Fibroblast of skin of left quadriceps (primary cell): Measurements from ENCODE around the gene GLB1L.
"Not testable (repeated sequence)": the region's sequence is repeated elsewhere in the genome, so short reads cannot be mapped to it uniquely, and the experiment has no call there.

ENCODE experiments used
- DNase-seq, 2 experiments: peaks; one replicate each; pipeline ENCODE4 v3.0.0-alpha.2; 2013; ENCODE audit warnings: low read depth in 2 of 2

GLB1L gene

DNA sequence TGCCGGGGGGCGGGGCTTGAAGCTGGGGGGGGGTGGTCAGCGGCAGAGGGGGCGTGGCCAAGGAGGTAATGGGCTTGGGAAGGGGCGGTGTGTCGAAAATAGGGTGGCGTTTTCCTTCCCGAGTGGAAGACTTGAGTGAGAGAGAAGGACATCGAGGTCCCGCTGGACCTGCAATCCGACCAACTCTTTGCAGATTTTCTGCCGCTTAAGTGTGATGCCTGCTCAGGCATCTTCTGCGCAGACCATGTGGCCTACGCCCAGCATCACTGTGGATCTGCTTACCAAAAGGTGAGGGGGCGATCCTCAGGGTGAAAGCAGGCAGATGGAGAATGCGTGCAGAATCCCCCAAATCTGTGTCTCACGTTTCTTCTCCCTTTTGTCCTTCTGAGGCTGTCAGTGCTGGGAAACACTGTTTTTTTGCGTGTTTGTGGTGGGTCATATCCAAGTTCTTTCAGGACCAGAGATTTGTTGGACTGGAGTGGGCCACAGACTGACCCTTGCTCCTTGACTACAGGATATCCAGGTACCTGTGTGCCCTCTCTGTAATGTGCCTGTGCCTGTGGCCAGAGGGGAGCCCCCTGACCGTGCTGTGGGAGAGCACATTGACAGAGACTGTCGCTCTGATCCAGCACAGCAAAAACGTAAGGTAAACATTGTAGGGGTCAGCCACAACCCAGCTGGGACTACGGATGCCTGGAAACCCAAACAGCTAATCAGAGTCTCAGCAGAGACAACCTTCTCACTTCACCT is 37.9 kb downstream of the GLB1L start:
- no peak for DNase-seq

- DNase-seq, result peak; percentile 86 to 87
Observed at GRCh38 chr2:219206328-219207133, 38.7 kb downstream of the GLB1L start, which contains the start of gene ZFAND2B. TSS of gene ZFAND2B (plus strand) at chr2:219206782. CDS start at chr2:219206988, 206 bp downstream.

- DNase-seq, result no peak
Observed at GRCh38 chr2:219205981-219206327, 39.3 kb downstream of the GLB1L start.

- DNase-seq, result no peak
Observed at GRCh38 chr2:219205165-219205538, 40.1 kb downstream of the GLB1L start.

DNA sequence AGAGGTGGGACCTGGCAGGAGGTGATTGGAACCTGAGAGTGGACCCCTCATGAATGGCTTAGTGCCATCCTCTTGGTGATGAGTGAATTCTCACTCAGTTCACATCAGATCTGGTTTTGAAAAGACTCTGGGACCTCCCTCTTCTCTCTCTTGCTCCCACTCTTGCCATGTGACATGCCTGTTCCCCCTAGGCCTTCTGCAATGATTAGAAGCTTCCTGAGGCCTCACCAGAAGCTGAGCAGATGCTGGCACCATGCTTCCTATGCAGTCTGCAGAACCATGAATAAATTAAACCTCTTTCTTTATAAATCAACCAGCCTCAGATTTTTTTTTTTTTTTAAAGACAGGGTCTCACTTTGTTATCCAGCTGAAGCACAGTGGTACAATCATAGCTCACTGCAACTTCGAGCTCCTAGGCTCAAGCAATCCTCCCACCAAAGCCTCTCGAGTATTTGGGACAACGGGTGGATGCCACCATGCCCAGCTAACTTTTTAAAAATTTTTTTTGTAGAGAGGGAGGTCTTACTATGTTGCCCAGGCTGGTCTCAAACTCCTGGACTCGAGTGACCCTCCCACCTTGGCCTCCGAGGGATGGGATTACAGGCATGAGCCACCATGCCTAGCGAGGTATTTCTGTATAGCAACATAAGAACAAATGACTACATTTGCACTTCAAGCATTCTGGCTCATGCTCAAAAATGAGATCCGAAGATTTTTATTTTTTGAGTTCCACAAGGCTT is 40.6 kb downstream of the GLB1L start:
- no peak for DNase-seq

DNA sequence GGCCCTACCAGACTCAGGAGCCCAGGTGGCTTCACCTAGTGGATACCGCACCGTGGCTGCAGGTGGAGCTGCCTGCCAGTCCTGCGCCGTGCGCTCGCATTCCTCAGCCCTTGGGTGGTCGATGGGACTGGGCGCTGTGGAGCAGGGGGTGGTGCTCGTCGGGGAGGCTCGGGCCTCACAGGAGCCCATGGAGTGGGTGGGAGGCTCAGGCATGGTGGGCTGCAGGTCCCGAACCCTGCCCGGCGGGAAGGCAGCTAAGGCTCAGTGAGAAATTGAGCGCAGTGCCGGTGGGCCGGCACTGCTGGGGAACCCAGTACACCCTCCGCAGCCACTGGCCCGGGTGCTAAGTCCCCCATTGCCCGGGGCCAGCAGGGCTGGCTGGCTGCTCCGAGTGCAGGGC is 43.9 kb downstream of the GLB1L start:
- DNase-seq, result not testable (repeated sequence)

DNA sequence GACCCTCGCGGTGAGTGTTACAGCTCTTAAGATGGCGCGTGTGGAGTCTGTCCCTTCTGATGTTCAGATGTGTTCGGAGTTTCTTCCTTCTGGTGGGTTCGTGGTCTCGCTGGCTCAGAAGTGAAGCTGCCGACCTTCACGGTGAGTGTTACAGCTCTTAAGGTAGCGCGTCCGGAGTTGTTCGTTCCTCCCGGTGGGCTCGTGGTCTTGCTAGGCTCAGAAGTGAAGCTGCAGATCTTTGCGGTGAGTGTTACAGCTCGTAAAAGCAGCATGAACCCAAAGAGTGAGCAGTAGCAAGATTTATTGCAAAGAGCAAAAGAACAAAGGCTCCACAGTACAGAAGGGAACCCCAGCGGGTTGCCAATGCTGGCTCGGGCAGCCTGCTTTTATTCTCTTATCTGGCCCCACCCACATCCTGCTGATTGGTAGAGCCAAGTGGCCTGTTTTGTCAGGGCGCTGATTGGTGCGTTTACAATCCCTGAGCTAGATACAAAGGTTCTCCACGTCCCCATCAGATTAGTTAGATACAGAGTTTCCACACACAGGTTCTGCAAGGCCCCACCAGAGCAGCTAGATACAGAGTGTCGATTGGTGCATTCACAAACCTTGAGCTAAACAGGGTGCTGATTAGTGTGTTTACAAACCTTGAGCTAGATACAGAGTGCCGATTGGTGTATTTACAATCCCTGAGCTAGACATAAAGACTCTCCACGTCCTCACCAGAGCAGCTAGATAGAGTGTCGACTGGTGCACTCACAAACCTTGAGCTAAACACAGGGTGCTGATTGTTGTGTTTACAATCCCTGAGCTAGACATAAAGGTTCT is 44.5 kb downstream of the GLB1L start:
- DNase-seq, result not testable (repeated sequence)

- DNase-seq, result no peak
Observed at GRCh38 chr2:219199470-219200211, 45.6 kb downstream of the GLB1L start.

DNA sequence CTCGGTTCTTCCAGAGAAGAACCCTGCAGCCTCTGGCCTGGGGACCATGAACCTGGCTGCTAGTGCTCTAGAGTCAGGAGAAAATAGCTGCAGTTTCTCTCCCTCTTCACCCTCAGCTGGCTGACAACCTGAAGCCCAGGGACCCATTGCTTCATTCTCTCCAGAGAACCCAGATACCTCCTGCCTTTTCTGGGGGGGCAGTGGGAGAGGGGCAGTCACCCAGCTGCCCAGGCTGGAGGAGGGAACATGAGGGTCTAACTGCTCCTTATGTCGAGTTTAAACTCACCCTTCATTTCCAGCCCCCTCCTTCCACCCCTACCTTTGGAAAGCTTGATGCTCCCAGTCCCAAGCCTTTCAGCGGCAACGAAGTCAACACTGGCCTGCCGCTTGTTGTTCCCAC is 46.3 kb downstream of the GLB1L start:
- DNase-seq, result no peak

DNA sequence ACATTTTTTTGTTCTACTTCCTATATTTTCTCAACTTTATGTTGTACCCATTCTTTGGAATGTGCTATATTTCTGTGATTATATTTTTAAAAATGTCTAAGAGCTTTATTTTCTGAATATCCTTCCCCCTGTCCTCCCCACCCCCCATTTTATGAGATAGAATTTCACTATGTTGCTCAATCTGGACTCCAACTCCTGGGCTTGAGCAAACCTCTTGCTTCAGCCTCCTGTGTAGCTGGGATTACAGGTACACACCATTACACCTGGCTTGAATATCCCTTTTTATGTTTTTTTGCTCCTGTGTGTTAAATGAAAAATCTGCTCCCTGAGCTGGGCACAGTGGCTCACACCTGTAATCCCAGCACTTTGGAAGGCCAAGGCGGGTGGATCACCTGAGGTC is 47.9 kb downstream of the GLB1L start:
- no peak for DNase-seq

DNA sequence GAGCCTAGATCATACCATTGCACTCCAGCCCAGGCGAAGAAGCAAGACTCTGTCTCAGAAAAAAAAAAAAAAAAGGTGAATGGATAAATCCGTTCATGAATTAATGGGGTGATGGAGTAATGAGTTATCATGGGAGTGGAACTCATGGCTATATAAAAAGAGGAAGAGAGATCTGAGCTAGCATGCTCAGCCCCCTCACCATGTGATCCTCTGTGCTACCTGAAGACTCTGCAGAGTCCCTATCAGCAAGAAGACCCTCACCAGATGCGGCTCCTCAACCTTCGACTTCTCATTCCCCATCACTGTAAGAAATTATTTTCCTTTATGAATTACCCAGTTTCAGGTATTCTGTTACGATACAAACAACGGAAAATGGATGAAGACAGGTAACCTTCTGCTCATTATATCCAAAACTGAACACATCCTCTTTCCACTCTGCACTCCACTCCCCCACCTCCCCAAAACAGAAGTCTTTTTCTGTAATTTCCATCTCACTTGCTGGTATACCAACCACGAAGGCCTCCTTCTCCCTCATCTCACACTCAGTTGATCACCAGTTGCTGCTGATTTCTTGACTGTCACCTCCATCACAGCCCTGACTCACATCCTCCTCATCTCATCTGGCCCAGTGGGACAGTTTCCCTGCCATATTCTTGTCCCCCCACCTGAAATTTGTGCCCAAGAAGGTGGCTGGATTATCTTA is 58.3 kb downstream of the GLB1L start:
- DNase-seq, result no peak
